Neutrophil (primary cell): Measurements from ENCODE around the gene LRFN5.

Source experiments
- H3K27ac ChIP-seq: fragments of 200-600 bp; sonication (generic); 2 replicates; pipeline ENCODE4 v1.5.1; 2016; ENCODE audit warnings: mild to moderate bottlenecking, moderate library complexity
- H3K27me3 ChIP-seq: fragments of 200-600 bp; sonication (generic); 2 replicates; pipeline ENCODE4 v1.6.0; 2016; ENCODE audit warnings: mild to moderate bottlenecking
- H3K36me3 ChIP-seq: fragments of 200-600 bp; sonication (generic); 2 replicates; pipeline ENCODE4 v1.5.1; 2017
- H3K4me1 ChIP-seq, 2 experiments: fragments of 200-600 bp in 1 of 2; sonication (generic) in 1 of 2; 1 replicate in 1 of 2; 2 replicates in 1 of 2; pipeline versions ENCODE4 v1.5.1 to v1.6.1; 2013 to 2016; ENCODE audit warnings: low read depth in 1 of 2, low read length in 1 of 2, mild to moderate bottlenecking in 1 of 2, moderate library complexity in 1 of 2; ENCODE audit not compliant: control insufficient read depth in 1 of 2, insufficient read depth in 1 of 2
- H3K4me3 ChIP-seq, 2 experiments: fragments of 200-600 bp in 1 of 2; sonication (generic) in 1 of 2; 1 replicate in 1 of 2; 2 replicates in 1 of 2; pipeline ENCODE4 v1.5.1; 2013 to 2016; ENCODE audit warnings: low read depth in 1 of 2, low read length in 1 of 2, mild to moderate bottlenecking in 1 of 2, moderate library complexity in 1 of 2
- H3K9me3 ChIP-seq: fragments of 200-600 bp; sonication (generic); 2 replicates; pipeline ENCODE4 v1.5.1; 2016
- TF ChIP-seq, protein P1 (sequence below): fragments of 200-600 bp; sonication (generic); IDR thresholded peaks from 2 replicates; pipeline ENCODE4 v1.5.1; 2016; ENCODE audit warnings: antibody characterized with exemption

LRFN5 gene

GRCh38 chr14:41607304-41607775 is 664 bp downstream of the LRFN5 start:
- Histone ChIP-seq H3K4me1 (peaks cover 0 to 5% of the 10 kb centered on the region in 2 experiments), H3K36me3 (no peaks in the 10 kb centered on the region), H3K27ac (no peak overlapping the region), H3K9me3 (no peaks in the 10 kb centered on the region), H3K4me3 (no peak overlapping the region), H3K27me3 (peaks cover 100% of the 10 kb centered on the region)
- TF ChIP-seq, protein P1, sequence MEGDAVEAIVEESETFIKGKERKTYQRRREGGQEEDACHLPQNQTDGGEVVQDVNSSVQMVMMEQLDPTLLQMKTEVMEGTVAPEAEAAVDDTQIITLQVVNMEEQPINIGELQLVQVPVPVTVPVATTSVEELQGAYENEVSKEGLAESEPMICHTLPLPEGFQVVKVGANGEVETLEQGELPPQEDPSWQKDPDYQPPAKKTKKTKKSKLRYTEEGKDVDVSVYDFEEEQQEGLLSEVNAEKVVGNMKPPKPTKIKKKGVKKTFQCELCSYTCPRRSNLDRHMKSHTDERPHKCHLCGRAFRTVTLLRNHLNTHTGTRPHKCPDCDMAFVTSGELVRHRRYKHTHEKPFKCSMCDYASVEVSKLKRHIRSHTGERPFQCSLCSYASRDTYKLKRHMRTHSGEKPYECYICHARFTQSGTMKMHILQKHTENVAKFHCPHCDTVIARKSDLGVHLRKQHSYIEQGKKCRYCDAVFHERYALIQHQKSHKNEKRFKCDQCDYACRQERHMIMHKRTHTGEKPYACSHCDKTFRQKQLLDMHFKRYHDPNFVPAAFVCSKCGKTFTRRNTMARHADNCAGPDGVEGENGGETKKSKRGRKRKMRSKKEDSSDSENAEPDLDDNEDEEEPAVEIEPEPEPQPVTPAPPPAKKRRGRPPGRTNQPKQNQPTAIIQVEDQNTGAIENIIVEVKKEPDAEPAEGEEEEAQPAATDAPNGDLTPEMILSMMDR, result no peak

- no peaks in the 10 kb centered on the region for H3K36me3 ChIP-seq
- H3K9me3 ChIP-seq, result no peaks in the 10 kb centered on the region
- TF ChIP-seq, protein P1, result no peak
- no peak overlapping the region for H3K27ac ChIP-seq
- no peak overlapping the region for H3K4me3 ChIP-seq
- H3K27me3 ChIP-seq, result peaks cover 100% of the 10 kb centered on the region
- H3K4me1 ChIP-seq, result peaks cover 0 to 5% of the 10 kb centered on the region in 2 experiments
These were observed 1.4 kb downstream of the LRFN5 start for GRCh38 chr14:41607966-41608663.

- Histone ChIP-seq H3K9me3 (no peaks in the 10 kb centered on the region), H3K4me3 (no peak overlapping the region), H3K27me3 (peaks cover 93% of the 10 kb centered on the region), H3K4me1 (peaks cover 0 to 5% of the 10 kb centered on the region in 2 experiments), H3K36me3 (no peaks in the 10 kb centered on the region), H3K27ac (no peak overlapping the region)
- TF ChIP-seq, protein P1, result no peak
These were observed 2.2 kb downstream of the LRFN5 start for GRCh38 chr14:41608681-41609390.

GRCh38 chr14:41609704-41610183 is 3.1 kb downstream of the LRFN5 start:
- Histone ChIP-seq H3K36me3 (no peaks in the 10 kb centered on the region), H3K27ac (no peak overlapping the region), H3K4me3 (no peak overlapping the region), H3K27me3 (peaks cover 84% of the 10 kb centered on the region), H3K4me1 (peaks cover 0 to 5% of the 10 kb centered on the region in 2 experiments), H3K9me3 (no peaks in the 10 kb centered on the region)
- TF ChIP-seq, protein P1, result no peak

DNA sequence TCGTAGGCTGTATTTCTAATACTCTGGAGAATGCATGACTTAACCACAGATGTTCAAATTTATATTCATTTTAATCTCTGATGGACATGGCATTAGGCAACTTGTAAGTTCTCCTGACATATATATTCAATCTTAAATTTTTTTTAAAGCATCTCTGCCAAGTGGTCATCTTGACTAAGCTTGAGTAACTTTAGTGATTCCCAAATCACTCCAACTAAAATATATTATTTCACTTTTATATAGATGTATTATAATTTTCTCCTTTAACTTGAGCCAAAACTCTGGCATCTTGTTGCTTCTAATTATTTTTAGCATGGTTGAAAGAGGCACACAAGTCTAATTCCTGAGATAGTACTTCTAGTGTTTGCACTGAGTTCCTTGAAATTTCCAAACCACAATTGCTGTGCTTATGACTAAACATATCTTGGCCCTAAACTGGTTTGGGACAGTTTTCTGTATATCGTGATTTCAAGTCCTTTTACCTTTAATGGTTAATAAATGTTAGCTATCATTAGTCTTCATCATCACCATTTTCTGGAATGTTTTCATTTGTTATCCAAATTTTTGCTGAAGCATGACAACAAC is 8.4 kb downstream of the LRFN5 start:
- H3K27me3 ChIP-seq, result peaks cover 30% of the 10 kb centered on the region
- TF ChIP-seq, protein P1, result no peak
- H3K9me3 ChIP-seq, result no peaks in the 10 kb centered on the region
- H3K4me1 ChIP-seq, result no peaks in the 10 kb centered on the region
- H3K36me3 ChIP-seq, result no peaks in the 10 kb centered on the region
- no peak overlapping the region for H3K4me3 ChIP-seq
- no peak overlapping the region for H3K27ac ChIP-seq
